ENCODE measurements around the gene KCNH1. TPM values are rescaled to one million over a fixed set of nuclear protein-coding genes. Genes with fewer than 3 reads are reported as not detected.

KCNH1 gene
- total and polyA plus RNA-seq, 2 experiments from 2014 or later: 0.28 TPM; not detected in 1

DNA sequence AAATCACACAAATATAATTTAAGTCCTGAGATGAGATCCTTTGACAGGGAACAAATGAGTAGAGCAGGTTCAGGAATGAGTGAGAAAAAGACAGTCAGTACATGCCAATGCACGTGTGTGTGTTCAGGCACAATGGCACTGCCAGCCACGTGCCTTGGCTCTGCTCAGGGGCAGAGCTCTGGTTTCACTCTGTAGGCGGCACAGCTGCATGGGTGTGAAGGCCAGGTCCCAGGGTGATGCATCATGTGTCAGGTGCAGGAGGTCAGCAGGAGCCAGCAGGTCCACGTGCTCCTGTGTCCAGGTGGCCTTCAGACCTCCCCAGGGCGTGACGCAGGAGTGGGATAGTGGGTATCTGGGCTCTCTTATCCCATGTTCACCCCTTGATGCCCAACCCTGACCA is 386.1 kb downstream of the KCNH1 start:
- DNase-seq (ENCODE audit: low spot score): no peak
- no peaks in the 10 kb centered on the region for H3K4me1 Mint-ChIP-seq
- TF ChIP-seq, protein P1, sequence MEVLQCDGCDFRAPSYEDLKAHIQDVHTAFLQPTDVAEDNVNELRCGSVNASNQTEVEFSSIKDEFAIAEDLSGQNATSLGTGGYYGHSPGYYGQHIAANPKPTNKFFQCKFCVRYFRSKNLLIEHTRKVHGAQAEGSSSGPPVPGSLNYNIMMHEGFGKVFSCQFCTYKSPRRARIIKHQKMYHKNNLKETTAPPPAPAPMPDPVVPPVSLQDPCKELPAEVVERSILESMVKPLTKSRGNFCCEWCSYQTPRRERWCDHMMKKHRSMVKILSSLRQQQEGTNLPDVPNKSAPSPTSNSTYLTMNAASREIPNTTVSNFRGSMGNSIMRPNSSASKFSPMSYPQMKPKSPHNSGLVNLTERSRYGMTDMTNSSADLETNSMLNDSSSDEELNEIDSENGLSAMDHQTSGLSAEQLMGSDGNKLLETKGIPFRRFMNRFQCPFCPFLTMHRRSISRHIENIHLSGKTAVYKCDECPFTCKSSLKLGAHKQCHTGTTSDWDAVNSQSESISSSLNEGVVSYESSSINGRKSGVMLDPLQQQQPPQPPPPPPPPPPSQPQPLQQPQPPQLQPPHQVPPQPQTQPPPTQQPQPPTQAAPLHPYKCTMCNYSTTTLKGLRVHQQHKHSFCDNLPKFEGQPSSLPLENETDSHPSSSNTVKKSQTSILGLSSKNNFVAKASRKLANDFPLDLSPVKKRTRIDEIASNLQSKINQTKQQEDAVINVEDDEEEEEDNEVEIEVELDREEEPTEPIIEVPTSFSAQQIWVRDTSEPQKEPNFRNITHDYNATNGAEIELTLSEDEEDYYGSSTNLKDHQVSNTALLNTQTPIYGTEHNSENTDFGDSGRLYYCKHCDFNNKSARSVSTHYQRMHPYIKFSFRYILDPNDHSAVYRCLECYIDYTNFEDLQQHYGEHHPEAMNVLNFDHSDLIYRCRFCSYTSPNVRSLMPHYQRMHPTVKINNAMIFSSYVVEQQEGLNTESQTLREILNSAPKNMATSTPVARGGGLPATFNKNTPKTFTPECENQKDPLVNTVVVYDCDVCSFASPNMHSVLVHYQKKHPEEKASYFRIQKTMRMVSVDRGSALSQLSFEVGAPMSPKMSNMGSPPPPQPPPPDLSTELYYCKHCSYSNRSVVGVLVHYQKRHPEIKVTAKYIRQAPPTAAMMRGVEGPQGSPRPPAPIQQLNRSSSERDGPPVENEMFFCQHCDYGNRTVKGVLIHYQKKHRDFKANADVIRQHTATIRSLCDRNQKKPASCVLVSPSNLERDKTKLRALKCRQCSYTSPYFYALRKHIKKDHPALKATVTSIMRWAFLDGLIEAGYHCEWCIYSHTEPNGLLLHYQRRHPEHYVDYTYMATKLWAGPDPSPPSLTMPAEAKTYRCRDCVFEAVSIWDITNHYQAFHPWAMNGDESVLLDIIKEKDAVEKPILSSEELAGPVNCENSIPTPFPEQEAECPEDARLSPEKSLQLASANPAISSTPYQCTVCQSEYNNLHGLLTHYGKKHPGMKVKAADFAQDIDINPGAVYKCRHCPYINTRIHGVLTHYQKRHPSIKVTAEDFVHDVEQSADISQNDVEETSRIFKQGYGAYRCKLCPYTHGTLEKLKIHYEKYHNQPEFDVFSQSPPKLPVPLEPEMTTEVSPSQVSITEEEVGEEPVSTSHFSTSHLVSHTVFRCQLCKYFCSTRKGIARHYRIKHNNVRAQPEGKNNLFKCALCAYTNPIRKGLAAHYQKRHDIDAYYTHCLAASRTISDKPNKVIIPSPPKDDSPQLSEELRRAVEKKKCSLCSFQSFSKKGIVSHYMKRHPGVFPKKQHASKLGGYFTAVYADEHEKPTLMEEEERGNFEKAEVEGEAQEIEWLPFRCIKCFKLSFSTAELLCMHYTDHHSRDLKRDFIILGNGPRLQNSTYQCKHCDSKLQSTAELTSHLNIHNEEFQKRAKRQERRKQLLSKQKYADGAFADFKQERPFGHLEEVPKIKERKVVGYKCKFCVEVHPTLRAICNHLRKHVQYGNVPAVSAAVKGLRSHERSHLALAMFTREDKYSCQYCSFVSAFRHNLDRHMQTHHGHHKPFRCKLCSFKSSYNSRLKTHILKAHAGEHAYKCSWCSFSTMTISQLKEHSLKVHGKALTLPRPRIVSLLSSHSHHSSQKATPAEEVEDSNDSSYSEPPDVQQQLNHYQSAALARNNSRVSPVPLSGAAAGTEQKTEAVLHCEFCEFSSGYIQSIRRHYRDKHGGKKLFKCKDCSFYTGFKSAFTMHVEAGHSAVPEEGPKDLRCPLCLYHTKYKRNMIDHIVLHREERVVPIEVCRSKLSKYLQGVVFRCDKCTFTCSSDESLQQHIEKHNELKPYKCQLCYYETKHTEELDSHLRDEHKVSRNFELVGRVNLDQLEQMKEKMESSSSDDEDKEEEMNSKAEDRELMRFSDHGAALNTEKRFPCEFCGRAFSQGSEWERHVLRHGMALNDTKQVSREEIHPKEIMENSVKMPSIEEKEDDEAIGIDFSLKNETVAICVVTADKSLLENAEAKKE (CRISPR knock-in tag; IDR thresholded peaks at IDR 0.05): no peak
- TF ChIP-seq NANOG (IDR thresholded peaks at IDR 0.05; ENCODE audit: borderline replicate concordance) (no peak), EZH2phosphoT487 (IDR thresholded peaks at IDR 0.05; ENCODE audit: unreplicated experiment) (no peak), ZNF114 (CRISPR knock-in tag; IDR thresholded peaks at IDR 0.05) (no peak), JUNB (IDR thresholded peaks at IDR 0.05; ENCODE audit: unreplicated experiment) (no peak), POLR2AphosphoS5 (IDR thresholded peaks at IDR 0.05; ENCODE audit: low read depth) (no peak), ZNF331 (CRISPR knock-in tag; IDR thresholded peaks at IDR 0.05; ENCODE audit: low read depth) (no peak), STAT1 (IDR thresholded peaks at IDR 0.05; ENCODE audit: unreplicated experiment) (no peak), CREB1 (CRISPR knock-in tag; IDR thresholded peaks at IDR 0.05; ENCODE audit: low read depth) (no peak), EZH2 (IDR thresholded peaks at IDR 0.05; ENCODE audit: low read depth, unreplicated experiment) (no peak)
- TF ChIP-seq, protein P2, sequence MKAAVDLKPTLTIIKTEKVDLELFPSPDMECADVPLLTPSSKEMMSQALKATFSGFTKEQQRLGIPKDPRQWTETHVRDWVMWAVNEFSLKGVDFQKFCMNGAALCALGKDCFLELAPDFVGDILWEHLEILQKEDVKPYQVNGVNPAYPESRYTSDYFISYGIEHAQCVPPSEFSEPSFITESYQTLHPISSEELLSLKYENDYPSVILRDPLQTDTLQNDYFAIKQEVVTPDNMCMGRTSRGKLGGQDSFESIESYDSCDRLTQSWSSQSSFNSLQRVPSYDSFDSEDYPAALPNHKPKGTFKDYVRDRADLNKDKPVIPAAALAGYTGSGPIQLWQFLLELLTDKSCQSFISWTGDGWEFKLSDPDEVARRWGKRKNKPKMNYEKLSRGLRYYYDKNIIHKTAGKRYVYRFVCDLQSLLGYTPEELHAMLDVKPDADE (IDR thresholded peaks at IDR 0.05): no peak
- TF ChIP-seq, protein P3, sequence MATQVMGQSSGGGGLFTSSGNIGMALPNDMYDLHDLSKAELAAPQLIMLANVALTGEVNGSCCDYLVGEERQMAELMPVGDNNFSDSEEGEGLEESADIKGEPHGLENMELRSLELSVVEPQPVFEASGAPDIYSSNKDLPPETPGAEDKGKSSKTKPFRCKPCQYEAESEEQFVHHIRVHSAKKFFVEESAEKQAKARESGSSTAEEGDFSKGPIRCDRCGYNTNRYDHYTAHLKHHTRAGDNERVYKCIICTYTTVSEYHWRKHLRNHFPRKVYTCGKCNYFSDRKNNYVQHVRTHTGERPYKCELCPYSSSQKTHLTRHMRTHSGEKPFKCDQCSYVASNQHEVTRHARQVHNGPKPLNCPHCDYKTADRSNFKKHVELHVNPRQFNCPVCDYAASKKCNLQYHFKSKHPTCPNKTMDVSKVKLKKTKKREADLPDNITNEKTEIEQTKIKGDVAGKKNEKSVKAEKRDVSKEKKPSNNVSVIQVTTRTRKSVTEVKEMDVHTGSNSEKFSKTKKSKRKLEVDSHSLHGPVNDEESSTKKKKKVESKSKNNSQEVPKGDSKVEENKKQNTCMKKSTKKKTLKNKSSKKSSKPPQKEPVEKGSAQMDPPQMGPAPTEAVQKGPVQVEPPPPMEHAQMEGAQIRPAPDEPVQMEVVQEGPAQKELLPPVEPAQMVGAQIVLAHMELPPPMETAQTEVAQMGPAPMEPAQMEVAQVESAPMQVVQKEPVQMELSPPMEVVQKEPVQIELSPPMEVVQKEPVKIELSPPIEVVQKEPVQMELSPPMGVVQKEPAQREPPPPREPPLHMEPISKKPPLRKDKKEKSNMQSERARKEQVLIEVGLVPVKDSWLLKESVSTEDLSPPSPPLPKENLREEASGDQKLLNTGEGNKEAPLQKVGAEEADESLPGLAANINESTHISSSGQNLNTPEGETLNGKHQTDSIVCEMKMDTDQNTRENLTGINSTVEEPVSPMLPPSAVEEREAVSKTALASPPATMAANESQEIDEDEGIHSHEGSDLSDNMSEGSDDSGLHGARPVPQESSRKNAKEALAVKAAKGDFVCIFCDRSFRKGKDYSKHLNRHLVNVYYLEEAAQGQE (IDR thresholded peaks at IDR 0.05; ENCODE audit: unreplicated experiment): no peak
- TF ChIP-seq, protein P4, sequence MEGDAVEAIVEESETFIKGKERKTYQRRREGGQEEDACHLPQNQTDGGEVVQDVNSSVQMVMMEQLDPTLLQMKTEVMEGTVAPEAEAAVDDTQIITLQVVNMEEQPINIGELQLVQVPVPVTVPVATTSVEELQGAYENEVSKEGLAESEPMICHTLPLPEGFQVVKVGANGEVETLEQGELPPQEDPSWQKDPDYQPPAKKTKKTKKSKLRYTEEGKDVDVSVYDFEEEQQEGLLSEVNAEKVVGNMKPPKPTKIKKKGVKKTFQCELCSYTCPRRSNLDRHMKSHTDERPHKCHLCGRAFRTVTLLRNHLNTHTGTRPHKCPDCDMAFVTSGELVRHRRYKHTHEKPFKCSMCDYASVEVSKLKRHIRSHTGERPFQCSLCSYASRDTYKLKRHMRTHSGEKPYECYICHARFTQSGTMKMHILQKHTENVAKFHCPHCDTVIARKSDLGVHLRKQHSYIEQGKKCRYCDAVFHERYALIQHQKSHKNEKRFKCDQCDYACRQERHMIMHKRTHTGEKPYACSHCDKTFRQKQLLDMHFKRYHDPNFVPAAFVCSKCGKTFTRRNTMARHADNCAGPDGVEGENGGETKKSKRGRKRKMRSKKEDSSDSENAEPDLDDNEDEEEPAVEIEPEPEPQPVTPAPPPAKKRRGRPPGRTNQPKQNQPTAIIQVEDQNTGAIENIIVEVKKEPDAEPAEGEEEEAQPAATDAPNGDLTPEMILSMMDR (conservative IDR thresholded peaks at IDR 0.05; ENCODE audit: low read depth in 2 of 2): no peak
- H4K20me1 ChIP-seq (replicated peaks; ENCODE audit: insufficient read depth): no peaks in the 10 kb centered on the region
- no peaks in the 10 kb centered on the region for H3K79me2 ChIP-seq (replicated peaks; ENCODE audit: insufficient read depth)
- no peaks in the 10 kb centered on the region for H3K4me1 ChIP-seq (ENCODE audit: insufficient read depth)
- H3K36me3 ChIP-seq (ENCODE audit: insufficient read depth): no peaks in the 10 kb centered on the region
- no peak overlapping the region for H2AFZ ChIP-seq
- no peak for ATAC-seq
- no peaks in the 10 kb centered on the region for H3K9me2 ChIP-seq (ENCODE audit: insufficient read depth)
- no peaks in the 10 kb centered on the region for H3K36me3 Mint-ChIP-seq (ENCODE audit: low read depth)
- no peak overlapping the region for H3K4me2 ChIP-seq
- H3K27me3 ChIP-seq (ENCODE audit: insufficient read depth): no peaks in the 10 kb centered on the region
- no peak overlapping the region for H3K4me3 ChIP-seq
- no peaks in the 10 kb centered on the region for H3F3A ChIP-seq (replicated peaks; ENCODE audit: low read depth)
- H3K27ac Mint-ChIP-seq: no peak overlapping the region
- H3K27me3 Mint-ChIP-seq (ENCODE audit: insufficient read depth, low read depth, poor library complexity): peaks cover 2% of the 10 kb centered on the region
- H3K9me3 Mint-ChIP-seq: no peaks in the 10 kb centered on the region
- H3K4me3 Mint-ChIP-seq: no peak overlapping the region
- no peak overlapping the region for H3K27ac ChIP-seq (ENCODE audit: low read depth)

Measured in GM23338 (cell line).